Hepatocyte (in vitro differentiated cells): Measurements from ENCODE around the gene PCDHB5. TPM values are rescaled to one million over a fixed set of nuclear protein-coding genes. Genes with fewer than 3 reads are reported as not detected.
"Not testable (repeated sequence)": the region's sequence is repeated elsewhere in the genome, so short reads cannot be mapped to it uniquely, and the experiment has no call there.

Experiments
- DNase-seq: peaks from one replicate; pipeline ENCODE4 v3.0.0-alpha.2; 2016; ENCODE audit warnings: low spot score
- H2AFZ ChIP-seq: fragments of 200-600 bp; sonication (generic); 2 replicates; pipeline ENCODE4 v1.6.0; 2016; ENCODE audit warnings: antibody characterized with exemption, mild to moderate bottlenecking
- H3K27ac ChIP-seq: fragments of 200-600 bp; sonication (generic); 2 replicates; pipeline ENCODE4 v1.5.1; 2016; ENCODE audit warnings: mild to moderate bottlenecking
- H3K27me3 ChIP-seq: fragments of 200-600 bp; sonication (generic); 2 replicates; pipeline ENCODE4 v1.6.1; 2016
- H3K36me3 ChIP-seq: fragments of 200-600 bp; sonication (generic); replicated peaks from 2 replicates; pipeline ENCODE4 v1.5.1; 2016; ENCODE audit warnings: low read depth; ENCODE audit not compliant: insufficient read depth
- H3K4me1 ChIP-seq: fragments of 200-600 bp; sonication (generic); 2 replicates; pipeline ENCODE4 v1.5.1; 2016; ENCODE audit warnings: mild to moderate bottlenecking, moderate library complexity; ENCODE audit not compliant: insufficient read depth
- H3K4me2 ChIP-seq: fragments of 200-600 bp; sonication (generic); 2 replicates; pipeline ENCODE4 v1.6.0; 2016
- H3K4me3 ChIP-seq: fragments of 200-600 bp; sonication (generic); 2 replicates; pipeline ENCODE4 v1.5.1; 2016; ENCODE audit warnings: mild to moderate bottlenecking
- H3K79me2 ChIP-seq: fragments of 200-600 bp; sonication (generic); 2 replicates; pipeline ENCODE4 v1.6.0; 2017; ENCODE audit warnings: mild to moderate bottlenecking
- H3K9me2 ChIP-seq: fragments of 200-600 bp; sonication (generic); replicated peaks from 2 replicates; pipeline ENCODE4 v1.6.0; 2017; ENCODE audit warnings: mild to moderate bottlenecking; ENCODE audit not compliant: insufficient read depth
- H3K9me3 ChIP-seq: fragments of 200-600 bp; sonication (generic); 2 replicates; pipeline ENCODE4 v1.5.1; 2016; ENCODE audit warnings: low read depth, mild to moderate bottlenecking
- H4K20me1 ChIP-seq: fragments of 200-600 bp; sonication (generic); 2 replicates; pipeline ENCODE4 v1.6.0; 2016; ENCODE audit warnings: mild to moderate bottlenecking; ENCODE audit not compliant: insufficient read depth, poor library complexity, severe bottlenecking
- EZH2 ChIP-seq: fragments of 200-600 bp; sonication (generic); IDR thresholded peaks from 2 replicates; pipeline ENCODE4 v1.6.1; 2016; ENCODE audit warnings: antibody characterized with exemption, mild to moderate bottlenecking, borderline replicate concordance
- EZH2phosphoT487 ChIP-seq: fragments of 200-600 bp; sonication (generic); IDR thresholded peaks from one replicate; pipeline ENCODE4 v1.6.1; 2018; ENCODE audit warnings: antibody characterized with exemption, mild to moderate bottlenecking, low read depth, moderate library complexity; ENCODE audit not compliant: unreplicated experiment, severe bottlenecking
- WGBS: methylation state at CpG from one replicate; pipeline ENCODE4 v1.1.6; 2016; ENCODE audit warnings: low lambda C conversion rate; ENCODE audit errors: missing lambda C conversion rate; 5-methylcytosine and 5-hydroxymethylcytosine counted together
- polyA plus RNA-seq: library from polyadenylated mRNA; unstranded; fragments of >200 nt; fragmentation: Nextera tagmentation; extraction: Ambion mirVana; gene quantifications from 2 replicates; pipeline ENCODE4 v1.2.1, GENCODE V29; 2016
- total RNA-seq: library from RNA; depleted of rRNA; stranded (reverse); fragments of >200 nt; gene quantifications from 2 replicates; pipeline ENCODE4 v1.2.3, GENCODE V29; 2014
- TF ChIP-seq, protein P1 (sequence below): fragments of 200-600 bp; sonication (generic); IDR thresholded peaks from 2 replicates; pipeline ENCODE4 v1.5.1; 2016; ENCODE audit warnings: antibody characterized with exemption, mild to moderate bottlenecking; ENCODE audit not compliant: poor library complexity

The PCDHB5 gene
- total and polyA plus RNA-seq, 2 experiments from 2014 or later: 6.4 to 7.0 TPM

DNA sequence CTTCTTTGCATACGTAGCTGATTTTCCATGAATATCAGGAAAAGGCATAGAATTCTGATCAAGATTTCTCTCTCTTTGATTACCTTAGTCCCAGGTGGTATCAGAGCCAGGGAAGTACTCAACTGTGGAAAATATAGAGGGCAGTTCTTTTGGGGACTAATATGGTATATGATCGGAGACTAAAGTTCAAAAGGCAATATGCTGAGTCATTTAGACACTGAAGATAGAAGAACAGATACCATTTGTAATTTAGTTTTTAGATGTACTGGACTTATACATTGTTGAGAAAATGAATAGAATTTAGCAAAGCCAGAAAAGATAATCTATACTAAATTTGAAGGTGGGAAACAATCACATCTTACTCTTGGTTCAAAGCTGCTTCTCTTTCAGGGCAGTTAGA, 29.7 kb upstream of the PCDHB5 start:
- H3K4me3 ChIP-seq: no peak overlapping the region
- WGBS: 94% methylated on average over 2 of the region's 2 CpGs
- H4K20me1 ChIP-seq: no peaks in the 10 kb centered on the region
- H3K79me2 ChIP-seq: peaks cover 11% of the 10 kb centered on the region
- no peaks in the 10 kb centered on the region for H3K27me3 ChIP-seq
- no peak for DNase-seq
- H3K9me2 ChIP-seq: no peaks in the 10 kb centered on the region
- peaks cover 4% of the 10 kb centered on the region for H3K36me3 ChIP-seq
- H3K9me3 ChIP-seq: peaks cover 46% of the 10 kb centered on the region
- H3K27ac ChIP-seq: no peak overlapping the region
- no peaks in the 10 kb centered on the region for H3K4me1 ChIP-seq
- H2AFZ ChIP-seq: no peak overlapping the region
- TF ChIP-seq EZH2: no peak
- H3K4me2 ChIP-seq: no peak overlapping the region

DNA sequence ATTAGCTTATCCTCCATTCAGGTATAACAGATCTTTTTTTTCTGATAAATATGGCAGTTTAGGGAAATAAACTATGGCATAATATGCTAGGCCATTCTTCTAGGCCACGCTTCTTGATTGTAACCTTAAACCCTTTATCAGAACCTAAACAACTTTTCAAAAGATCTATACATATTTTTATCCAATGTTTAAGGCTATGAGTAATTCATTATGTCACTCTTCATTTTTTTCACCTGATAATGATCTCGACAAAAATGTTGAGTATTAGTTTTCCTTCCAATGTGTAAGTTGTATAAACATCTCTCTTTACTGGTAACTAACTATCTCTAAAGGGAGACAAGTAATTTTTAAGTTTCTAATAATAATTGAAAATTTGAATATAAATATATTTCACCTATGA, 15.8 kb upstream of the PCDHB5 start:
- DNase-seq: no peak
- no peak overlapping the region for H3K4me3 ChIP-seq
- 94% methylated on average over 2 of the region's 2 CpGs for WGBS
- no peaks in the 10 kb centered on the region for H4K20me1 ChIP-seq
- no peaks in the 10 kb centered on the region for H3K4me1 ChIP-seq
- no peak overlapping the region for H3K27ac ChIP-seq
- H2AFZ ChIP-seq: no peak overlapping the region
- no peaks in the 10 kb centered on the region for H3K9me2 ChIP-seq
- no peaks in the 10 kb centered on the region for H3K36me3 ChIP-seq
- no peaks in the 10 kb centered on the region for H3K27me3 ChIP-seq
- TF ChIP-seq EZH2phosphoT487 (no peak), EZH2 (no peak)
- TF ChIP-seq, protein P1, sequence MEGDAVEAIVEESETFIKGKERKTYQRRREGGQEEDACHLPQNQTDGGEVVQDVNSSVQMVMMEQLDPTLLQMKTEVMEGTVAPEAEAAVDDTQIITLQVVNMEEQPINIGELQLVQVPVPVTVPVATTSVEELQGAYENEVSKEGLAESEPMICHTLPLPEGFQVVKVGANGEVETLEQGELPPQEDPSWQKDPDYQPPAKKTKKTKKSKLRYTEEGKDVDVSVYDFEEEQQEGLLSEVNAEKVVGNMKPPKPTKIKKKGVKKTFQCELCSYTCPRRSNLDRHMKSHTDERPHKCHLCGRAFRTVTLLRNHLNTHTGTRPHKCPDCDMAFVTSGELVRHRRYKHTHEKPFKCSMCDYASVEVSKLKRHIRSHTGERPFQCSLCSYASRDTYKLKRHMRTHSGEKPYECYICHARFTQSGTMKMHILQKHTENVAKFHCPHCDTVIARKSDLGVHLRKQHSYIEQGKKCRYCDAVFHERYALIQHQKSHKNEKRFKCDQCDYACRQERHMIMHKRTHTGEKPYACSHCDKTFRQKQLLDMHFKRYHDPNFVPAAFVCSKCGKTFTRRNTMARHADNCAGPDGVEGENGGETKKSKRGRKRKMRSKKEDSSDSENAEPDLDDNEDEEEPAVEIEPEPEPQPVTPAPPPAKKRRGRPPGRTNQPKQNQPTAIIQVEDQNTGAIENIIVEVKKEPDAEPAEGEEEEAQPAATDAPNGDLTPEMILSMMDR: no peak
- no peaks in the 10 kb centered on the region for H3K79me2 ChIP-seq
- peaks cover 45% of the 10 kb centered on the region for H3K9me3 ChIP-seq
- no peak overlapping the region for H3K4me2 ChIP-seq

DNA sequence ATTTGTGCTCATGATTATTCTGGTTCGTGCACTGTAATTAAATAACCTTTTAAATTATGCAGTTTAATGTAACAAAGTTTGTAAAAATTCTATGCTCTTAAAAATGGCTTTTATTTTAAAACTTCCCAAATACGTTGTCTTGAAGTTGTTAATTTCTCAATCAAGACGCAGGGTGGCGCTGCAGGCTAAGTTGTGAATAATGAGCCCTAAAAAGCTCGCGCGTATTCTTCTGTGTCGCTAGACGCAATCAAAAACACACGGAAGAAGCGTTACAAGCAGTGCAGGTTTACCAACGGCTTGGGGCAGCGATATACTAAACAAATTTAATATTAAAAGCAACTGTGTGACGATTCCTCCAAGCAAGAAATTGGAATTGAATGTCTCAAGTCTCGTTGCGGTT, 13.4 kb upstream of the PCDHB5 start, which contains the start of gene PCDHB4:
Gene PCDHB4, plus strand, starts transcription at position 256 of the 400 bp plus-strand sequence. CDS start 181 bp downstream, outside the sequence.
- Histone ChIP-seq H2AFZ (no peak within 1 kb of the TSS), H3K4me1 (no peaks in the 10 kb centered on the region), H3K36me3 (no peaks in the 10 kb centered on the region), H4K20me1 (no peaks in the 10 kb centered on the region), H3K4me2 (no peak within 1 kb of the TSS), H3K27me3 (no peaks in the 10 kb centered on the region), H3K27ac (no peak within 1 kb of the TSS), H3K9me3 (peaks cover 28% of the 10 kb centered on the region), H3K9me2 (no peaks in the 10 kb centered on the region), H3K79me2 (no peaks in the 10 kb centered on the region), H3K4me3 (no peak within 1 kb of the TSS)
- TF ChIP-seq EZH2phosphoT487 (no peak), EZH2 (no peak)
- TF ChIP-seq, protein P1: no peak
- DNase-seq: no peak
- 63% methylated on average over 16 of the region's 16 CpGs for WGBS

DNA sequence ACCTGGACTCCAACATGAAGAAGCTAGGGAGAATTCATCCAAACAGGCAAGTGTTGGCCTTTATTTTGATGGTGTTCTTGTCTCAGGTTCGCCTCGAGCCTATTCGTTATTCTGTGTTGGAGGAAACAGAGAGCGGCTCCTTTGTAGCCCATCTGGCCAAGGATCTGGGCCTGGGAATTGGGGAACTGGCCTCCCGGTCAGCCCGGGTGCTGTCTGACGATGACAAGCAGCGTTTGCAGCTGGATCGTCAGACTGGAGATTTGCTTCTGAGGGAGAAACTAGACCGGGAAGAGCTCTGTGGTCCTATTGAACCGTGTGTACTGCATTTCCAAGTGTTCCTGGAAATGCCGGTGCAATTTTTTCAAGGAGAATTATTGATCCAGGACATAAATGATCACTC, 13.0 kb upstream of the PCDHB5 start:
- H3K9me2 ChIP-seq: no peaks in the 10 kb centered on the region
- 93% methylated on average over 12 of the region's 12 CpGs for WGBS
- H3K9me3 ChIP-seq: peaks cover 24% of the 10 kb centered on the region
- H4K20me1 ChIP-seq: no peaks in the 10 kb centered on the region
- no peak for DNase-seq
- H3K79me2 ChIP-seq: no peaks in the 10 kb centered on the region
- H3K4me1 ChIP-seq: no peaks in the 10 kb centered on the region
- no peak overlapping the region for H2AFZ ChIP-seq
- no peaks in the 10 kb centered on the region for H3K27me3 ChIP-seq
- H3K4me2 ChIP-seq: no peak overlapping the region
- TF ChIP-seq, protein P1: no peak
- TF ChIP-seq EZH2phosphoT487: no peak
- no peak for TF ChIP-seq EZH2
- no peak overlapping the region for H3K27ac ChIP-seq
- H3K4me3 ChIP-seq: no peak overlapping the region
- no peaks in the 10 kb centered on the region for H3K36me3 ChIP-seq

DNA sequence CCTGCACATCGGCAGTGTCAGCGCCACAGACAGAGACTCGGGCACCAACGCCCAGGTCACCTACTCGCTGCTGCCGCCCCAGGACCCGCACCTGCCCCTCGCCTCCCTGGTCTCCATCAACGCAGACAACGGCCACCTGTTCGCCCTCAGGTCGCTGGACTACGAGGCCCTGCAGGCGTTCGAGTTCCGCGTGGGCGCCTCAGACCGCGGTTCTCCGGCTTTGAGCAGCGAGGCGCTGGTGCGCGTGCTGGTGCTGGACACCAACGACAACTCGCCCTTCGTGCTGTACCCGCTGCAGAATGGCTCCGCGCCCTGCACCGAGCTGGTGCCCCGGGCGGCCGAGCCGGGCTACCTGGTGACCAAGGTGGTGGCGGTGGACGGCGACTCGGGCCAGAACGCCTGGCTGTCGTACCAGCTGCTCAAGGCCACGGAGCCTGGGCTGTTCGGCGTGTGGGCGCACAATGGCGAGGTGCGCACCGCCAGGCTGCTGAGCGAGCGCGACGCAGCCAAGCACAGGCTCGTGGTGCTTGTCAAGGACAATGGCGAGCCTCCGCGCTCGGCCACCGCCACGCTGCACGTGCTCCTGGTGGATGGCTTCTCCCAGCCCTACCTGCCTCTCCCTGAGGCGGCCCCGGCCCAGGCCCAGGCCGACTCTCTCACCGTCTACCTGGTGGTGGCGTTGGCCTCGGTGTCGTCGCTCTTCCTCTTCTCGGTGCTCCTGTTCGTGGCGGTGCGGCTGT, 11.4 kb upstream of the PCDHB5 start:
- H3K4me2 ChIP-seq, H3K79me2 ChIP-seq, H2AFZ ChIP-seq, DNase-seq, H3K9me2 ChIP-seq, H3K4me3 ChIP-seq, H3K27ac ChIP-seq, H3K36me3 ChIP-seq, H3K4me1 ChIP-seq, H4K20me1 ChIP-seq, H3K27me3 ChIP-seq: not testable (repeated sequence)
- peaks cover 18% of the 10 kb centered on the region for H3K9me3 ChIP-seq
- WGBS: 99% methylated on average over 41 of the region's 73 CpGs
